HepG2 (cell line): ENCODE measurements around the gene NNAT. TPM values are rescaled to one million over a fixed set of nuclear protein-coding genes. Genes with fewer than 3 reads are reported as not detected.

Source experiments
- ARNTL ChIP-seq: sonication (generic); formaldehyde crosslinking; IDR thresholded peaks from 2 replicates; pipeline ENCODE4 v1.4.0; 2020; ENCODE audit warnings: mild to moderate bottlenecking, missing genetic modification reagents
- CBFB ChIP-seq: sonication (generic); formaldehyde crosslinking; IDR thresholded peaks from 2 replicates; pipeline ENCODE4 v1.4.0; 2020; ENCODE audit warnings: missing genetic modification reagents
- FOXM1 ChIP-seq: sonication (generic); formaldehyde crosslinking; IDR thresholded peaks from 2 replicates; pipeline ENCODE4 v1.5.0; 2020; ENCODE audit warnings: missing genetic modification reagents
- KDM5A ChIP-seq: fragments of 200-600 bp; sonication (generic); IDR thresholded peaks from 2 replicates; pipeline ENCODE4 v1.7.0; 2018; ENCODE audit warnings: antibody characterized with exemption, mild to moderate bottlenecking, low read length, borderline replicate concordance
- LCORL ChIP-seq, 2 experiments: fragments of 450-650 bp in 1 of 2; sonication (generic) in 1 of 2; formaldehyde crosslinking in 1 of 2; IDR thresholded peaks; 2 replicates each; pipeline versions ENCODE4 v1.5.0 to v1.6.1; 2017 to 2020; ENCODE audit warnings: antibody characterized with exemption in 1 of 2, missing genetic modification reagents in 1 of 2
- NFE2L2 ChIP-seq: fragments of 150-350 bp; IDR thresholded peaks from 2 replicates; pipeline ENCODE4 v1.6.1; 2014; ENCODE audit warnings: low read length
- NONO ChIP-seq, 2 experiments: fragments of 450-650 bp in 1 of 2; sonication (generic) in 1 of 2; formaldehyde crosslinking in 1 of 2; IDR thresholded peaks in 1 of 2; conservative IDR thresholded peaks in 1 of 2; 2 replicates each; pipeline versions ENCODE4 v1.6.1 to v1.8.0; 2017 to 2022; ENCODE audit warnings: mild to moderate bottlenecking in 1 of 2, missing genetic modification reagents in 1 of 2, moderate library complexity in 1 of 2
- SKIL ChIP-seq: sonication (generic); formaldehyde crosslinking; IDR thresholded peaks from 2 replicates; pipeline ENCODE4 v1.8.0; 2022; ENCODE audit warnings: missing genetic modification reagents, mild to moderate bottlenecking, moderate library complexity, borderline replicate concordance
- TOPORS ChIP-seq: sonication (generic); formaldehyde crosslinking; IDR thresholded peaks from 2 replicates; pipeline ENCODE4 v1.8.0; 2023; ENCODE audit warnings: mild to moderate bottlenecking, missing genetic modification reagents
- WIZ ChIP-seq: sonication (generic); formaldehyde crosslinking; IDR thresholded peaks from 2 replicates; pipeline ENCODE4 v1.5.1; 2020; ENCODE audit warnings: mild to moderate bottlenecking, missing genetic modification reagents
- ZNF317 ChIP-seq: sonication (generic); formaldehyde crosslinking; IDR thresholded peaks from 2 replicates; pipeline ENCODE4 v1.5.0; 2020; ENCODE audit warnings: mild to moderate bottlenecking, missing genetic modification reagents
- ZNF34 ChIP-seq: sonication (generic); formaldehyde crosslinking; IDR thresholded peaks from 2 replicates; pipeline ENCODE4 v1.4.0; 2020; ENCODE audit warnings: mild to moderate bottlenecking, missing genetic modification reagents, borderline replicate concordance
- ZNF724P ChIP-seq: sonication (generic); formaldehyde crosslinking; IDR thresholded peaks from 2 replicates; pipeline ENCODE4 v1.8.0; 2022; ENCODE audit warnings: missing genetic modification reagents, borderline replicate concordance
- polyA plus RNA-seq, 8 experiments: library from polyadenylated mRNA; depleted of rRNA in 3 of 8; stranded (reverse) in 7 of 8; unstranded in 1 of 8; fragments of >200 nt; fragmentation: Illumina TruSeq in 4 of 8; extraction: Trizol in 4 of 8; gene quantifications; 2 replicates each; pipeline versions ENCODE4 v1.2.1 to v1.2.3, GENCODE V29; 2011 to 2016; ENCODE audit warnings: low read depth in 4 of 8, missing spikeins in 1 of 8, mixed read lengths in 1 of 8; ENCODE audit not compliant: insufficient read depth in 1 of 8
- total RNA-seq, 5 experiments: library from RNA; depleted of rRNA; stranded (reverse); fragments of >200 nt; fragmentation: Illumina TruSeq; extraction: Trizol; gene quantifications; 2 replicates each; pipeline ENCODE4 v1.2.3, GENCODE V29; 2016; ENCODE audit warnings: low read depth in 1 of 5

NNAT gene
- total and polyA plus RNA-seq, 2 of the 13 experiments (the other 11 are each of a cell fraction or from before 2014, with no cell fraction given), result not detected

- TF ChIP-seq NONO (IDR thresholded peaks at IDR 0.05), result no peak
- no peak for TF ChIP-seq NONO (CRISPR knock-in tag; conservative IDR thresholded peaks at IDR 0.05)
- TF ChIP-seq ZNF317, result no peak
- no peak for TF ChIP-seq TOPORS (CRISPR knock-in tag)
- no peak for TF ChIP-seq ARNTL (CRISPR knock-in tag)
- TF ChIP-seq NFE2L2, result no peak
- TF ChIP-seq ZNF724P, result 0 out of 2 replicates have a peak, but pooled peaks have one; percentile 26
- no peak for TF ChIP-seq WIZ (CRISPR knock-in tag)
- no peak for TF ChIP-seq CBFB (CRISPR knock-in tag)
- TF ChIP-seq FOXM1 (CRISPR knock-in tag), result no peak
- TF ChIP-seq KDM5A, result no peak
- TF ChIP-seq LCORL (IDR thresholded peaks at IDR 0.05), result no peak
- TF ChIP-seq LCORL (CRISPR knock-in tag; IDR thresholded peaks at IDR 0.05), result 0 out of 2 replicates have a peak, but pooled peaks have one; percentile 46
- peak; percentile 32; the same call in 1 of the 2 replicates for TF ChIP-seq SKIL (CRISPR knock-in tag)
- TF ChIP-seq ZNF34 (CRISPR knock-in tag), result no peak
These were observed 4.8 kb downstream of the NNAT start (continued) for GRCh38 chr20:37525810-37526209.
